OCI-LY7 (cell line): ENCODE data around the gene NDN.

Experiments used
- CTCF ChIP-seq: fragments of 200-600 bp; sonication (generic); conservative IDR thresholded peaks from 2 replicates; pipeline ENCODE4 v1.5.1; 2014; ENCODE audit warnings: mild to moderate bottlenecking, antibody characterized with exemption, low read length, moderate library complexity, mixed read lengths
- EZH2phosphoT487 ChIP-seq: fragments of 200-600 bp; sonication (generic); IDR thresholded peaks from 2 replicates; pipeline ENCODE4 v1.6.1; 2018; ENCODE audit warnings: low read depth, borderline replicate concordance, mild to moderate bottlenecking, mixed run types, antibody characterized with exemption, low read length, moderate library complexity, mixed read lengths

GRCh38 chr15:23686466-23687142, 501 bp downstream of the NDN start:
- TF ChIP-seq CTCF (no peak), EZH2phosphoT487 (no peak)
